SK-N-MC (cell line): Measurements from ENCODE around the gene ART3.

ENCODE experiments used
- EZH2 ChIP-seq: fragments of 200-600 bp; sonication (generic); IDR thresholded peaks from one replicate; pipeline ENCODE4 v1.6.1; 2017; ENCODE audit warnings: antibody characterized with exemption
- FOXP2 ChIP-seq: optimal IDR thresholded peaks from 2 replicates; pipeline ENCODE3; 2011; ENCODE audit warnings: mild to moderate bottlenecking, moderate library complexity; ENCODE audit not compliant: insufficient read depth; ENCODE audit errors: extremely low read length, control extremely low read depth
- POLR2AphosphoS5 ChIP-seq: IDR thresholded peaks from 2 replicates; pipeline ENCODE4 v1.6.1; 2012; ENCODE audit warnings: mild to moderate bottlenecking, low read depth, low read length, borderline replicate concordance

DNA sequence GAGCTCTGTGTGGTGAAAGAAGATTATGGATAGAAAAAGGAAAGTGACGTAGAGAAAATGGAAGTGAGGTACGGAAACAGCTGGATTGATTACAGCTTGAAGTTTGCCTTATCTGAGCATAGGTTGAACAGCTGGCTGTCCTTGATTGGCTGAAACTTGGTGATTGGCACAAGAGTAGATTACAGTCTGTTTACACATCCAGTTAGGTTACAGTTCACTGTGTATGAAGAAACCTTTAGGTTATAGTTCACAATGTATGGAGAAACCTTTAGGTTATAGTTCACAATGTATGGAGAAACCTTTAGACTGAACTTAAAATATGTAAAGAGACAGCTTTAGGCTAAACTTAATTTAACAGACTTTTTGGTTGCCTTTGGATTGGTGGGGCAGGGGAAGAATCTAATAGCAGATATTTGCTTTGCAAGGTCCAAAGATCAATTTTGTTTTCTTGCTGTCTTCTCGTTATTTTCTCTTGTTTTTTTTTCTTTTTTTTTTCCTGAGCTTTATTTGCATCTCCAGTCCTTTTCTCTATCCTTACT, 15.6 kb upstream of the ART3 start:
- TF ChIP-seq EZH2 (no peak), POLR2AphosphoS5 (no peak), FOXP2 (no peak)
